ENCODE data around the gene SPRYD7. TPM values are rescaled to one million over a fixed set of nuclear protein-coding genes. Genes with fewer than 3 reads are reported as not detected.

SPRYD7 gene
- total RNA-seq, 1 experiment from 2014 or later, result 6.2 TPM

DNA sequence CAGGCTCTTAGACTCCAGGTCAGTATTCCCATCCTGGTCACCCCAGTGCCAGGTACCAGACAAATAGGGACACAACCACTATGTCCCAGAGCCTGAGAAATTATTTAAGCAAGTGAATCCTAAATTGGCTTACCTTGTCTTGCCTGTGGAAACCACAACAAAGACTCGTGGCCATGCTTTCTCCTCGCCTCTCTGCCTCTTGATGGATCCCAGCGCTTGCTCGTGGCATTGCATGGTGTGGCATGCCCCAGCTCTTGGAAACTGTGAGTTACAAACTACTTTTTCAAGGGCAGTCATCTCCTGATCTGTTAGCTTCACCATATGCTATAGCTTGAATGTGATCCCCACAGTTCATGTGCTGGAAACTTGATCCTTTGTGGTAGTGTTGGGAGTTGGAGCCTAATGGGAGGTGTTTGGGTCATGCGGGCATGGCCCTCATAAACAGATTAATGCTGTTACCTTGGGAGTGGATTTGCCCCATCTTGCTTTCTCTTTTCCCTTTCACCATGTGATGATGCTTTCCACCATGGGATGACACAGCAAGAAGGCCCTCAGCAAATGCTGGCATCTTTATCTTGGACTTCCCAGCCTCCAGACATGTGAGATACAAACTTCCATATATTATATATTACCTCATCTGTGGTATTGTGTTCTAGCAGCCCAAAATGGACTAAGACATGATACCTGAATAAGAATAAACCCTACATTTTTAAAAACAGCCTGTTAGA is 31.2 kb downstream of the SPRYD7 start:
- Histone ChIP-seq H3K4me1 (ENCODE audit: control insufficient read depth, insufficient read depth, low read length) (no peaks in the 10 kb centered on the region), H3K27me3 (ENCODE audit: control insufficient read depth, insufficient read depth, low read length) (no peaks in the 10 kb centered on the region), H3K27ac (ENCODE audit: low read length) (no peak overlapping the region), H3K36me3 (ENCODE audit: control insufficient read depth, insufficient read depth, low read length) (no peaks in the 10 kb centered on the region), H3K9me3 (ENCODE audit: control insufficient read depth, insufficient read depth, low read depth, low read length) (no peaks in the 10 kb centered on the region), H3K4me3 (ENCODE audit: low read depth in 2 of 2, low read length in 2 of 2) (no peak overlapping the region)
- DNase-seq (ENCODE audit: low read depth, low spot score) (no peak), ATAC-seq (no peak)
- intact Hi-C loops (cut with micrococcal nuclease; ENCODE audit: unreplicated experiment) (no loop called here), in situ Hi-C loops (cut with HindIII; ENCODE audit: low pct_unique_long_range_greater_than_20kb, low sequenced_read_pairs) (no loop called here)
- BruUV-seq (replicated peaks), result no TSS peak
- no peak for TF ChIP-seq REST (IDR thresholded peaks at IDR 0.05; ENCODE audit: insufficient read depth in 1 of 2, low read depth in 2 of 2, low read length in 1 of 2)
- no peak for TF ChIP-seq TCF7L2 (IDR thresholded peaks at IDR 0.05; ENCODE audit: low read depth, low read length)
- TF ChIP-seq CTCF (IDR thresholded peaks at IDR 0.05), result no peak
- no peak for TF ChIP-seq POLR2AphosphoS5 (IDR thresholded peaks at IDR 0.05; ENCODE audit: low read depth, low read length)
- CTCF ChIA-PET, result no interaction called here
- POLR2A ChIA-PET, result interaction anchor here (0.6 kb wide), 1 partner anchor 23 kb away, joined by 5 read pairs; no protein-coding TSS in a partner anchor

DNA sequence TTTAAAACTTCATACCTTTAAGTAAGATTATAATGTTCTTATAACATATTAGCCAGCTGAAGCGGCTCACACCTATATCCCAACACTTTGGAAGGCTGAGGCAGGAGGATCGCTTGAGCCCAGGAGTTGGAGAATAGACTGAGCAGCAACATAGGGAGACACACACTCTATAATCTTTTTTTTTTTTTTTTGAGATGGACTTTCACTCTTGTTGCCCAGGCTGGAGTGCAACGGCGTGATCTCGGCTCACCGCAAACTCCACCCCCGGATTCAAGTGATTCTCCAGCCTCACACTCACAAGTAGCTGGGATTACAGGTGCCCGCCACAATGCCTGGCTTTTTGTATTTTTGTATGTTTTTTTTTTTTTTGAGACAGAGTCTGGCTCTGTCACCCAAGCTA is 37.3 kb downstream of the SPRYD7 start:
- no peaks in the 10 kb centered on the region for H3K9me3 ChIP-seq (ENCODE audit: control insufficient read depth, insufficient read depth, low read depth, low read length)
- in situ Hi-C loops (cut with HindIII; ENCODE audit: low pct_unique_long_range_greater_than_20kb, low sequenced_read_pairs) (no loop called here), intact Hi-C loops (cut with micrococcal nuclease; ENCODE audit: unreplicated experiment) (no loop called here)
- DNase-seq (ENCODE audit: low read depth, low spot score) (no peak), ATAC-seq (no peak)
- no TSS peak for BruUV-seq (replicated peaks)
- TF ChIP-seq TCF7L2 (IDR thresholded peaks at IDR 0.05; ENCODE audit: low read depth, low read length) (no peak), CTCF (IDR thresholded peaks at IDR 0.05) (no peak), REST (IDR thresholded peaks at IDR 0.05; ENCODE audit: insufficient read depth in 1 of 2, low read depth in 2 of 2, low read length in 1 of 2) (no peak), POLR2AphosphoS5 (IDR thresholded peaks at IDR 0.05; ENCODE audit: low read depth, low read length) (no peak), SIN3A (IDR thresholded peaks at IDR 0.05; ENCODE audit: borderline replicate concordance, insufficient read depth, low read depth, low read length) (no peak)
- H3K27ac ChIP-seq (ENCODE audit: low read length), result no peak overlapping the region
- no peaks in the 10 kb centered on the region for H3K27me3 ChIP-seq (ENCODE audit: control insufficient read depth, insufficient read depth, low read length)
- POLR2A ChIA-PET, result no interaction called here
- H3K36me3 ChIP-seq (ENCODE audit: control insufficient read depth, insufficient read depth, low read length), result no peaks in the 10 kb centered on the region
- CTCF ChIA-PET, result no interaction called here
- no peak overlapping the region for H3K4me3 ChIP-seq (ENCODE audit: low read depth in 2 of 2, low read length in 2 of 2)
- H3K4me1 ChIP-seq (ENCODE audit: control insufficient read depth, insufficient read depth, low read length), result no peaks in the 10 kb centered on the region

Data from Panc1 (cell line).